NT2/D1 (cell line): Measurements from ENCODE around the gene SRPX2.

Source experiments
- SUZ12 ChIP-seq: IDR thresholded peaks from 2 replicates; pipeline ENCODE4 v1.6.1; 2011; ENCODE audit not compliant: insufficient read length, insufficient read depth; ENCODE audit errors: extremely low read depth
- YY1 ChIP-seq: IDR thresholded peaks from 2 replicates; pipeline ENCODE4 v1.6.1; 2011; ENCODE audit not compliant: insufficient read length, insufficient read depth
- ZNF274 ChIP-seq: IDR thresholded peaks from 2 replicates; pipeline ENCODE4 v1.6.1; 2011; ENCODE audit warnings: mild to moderate bottlenecking, low read depth, low read length

GRCh38 chrX:100662796-100663195, 18.8 kb downstream of the SRPX2 start:
- no peak for TF ChIP-seq YY1
- TF ChIP-seq ZNF274 = no peak
- TF ChIP-seq SUZ12 = no peak
